Pancreas (tissue), 10 donors: Measurements from ENCODE around the gene DNAJC9. TPM values are rescaled to one million over a fixed set of nuclear protein-coding genes. Genes with fewer than 3 reads are reported as not detected.
A peak's percentile ranks its signal among the peaks of the same experiment; 100 is the strongest.

Source experiments
- ATAC-seq, 4 donors: fragments of 200-7000 bp; cut with Tn5 transposase; one replicate each; pipeline versions ENCODE4 v1.8.0 to v1.9.1; 2020; ENCODE audit warnings: mild to moderate bottlenecking in 4 of 4, moderate library complexity in 4 of 4
- DNase-seq, 6 donors: peaks; one replicate each; pipeline ENCODE4 v3.0.0-alpha.2; 2020
- FAIRE-seq: peaks from 2 replicates; lab custom pipeline; 2012; peaks lifted over from hg19 to GRCh38; lab: Jason Lieb, UNC
- H3K27ac ChIP-seq, 4 donors: fragments of 200-600 bp; sonication (generic); 1 replicate in 3 of 4; 2 replicates in 1 of 4; pipeline versions ENCODE4 v1.5.0 to v1.8.0; 2020
- H3K27me3 ChIP-seq, 4 donors: fragments of 200-600 bp; one replicate each; pipeline ENCODE4 v1.8.0; 2021
- H3K36me3 ChIP-seq, 3 donors: fragments of 200-600 bp; sonication (generic) in 1 of 3; one replicate each; pipeline versions ENCODE4 v1.5.0 to v1.8.0; 2020 to 2021
- H3K4me1 ChIP-seq, 3 donors: fragments of 200-600 bp; one replicate each; pipeline ENCODE4 v1.8.0; 2021
- H3K4me3 ChIP-seq, 4 donors: fragments of 200-600 bp; sonication (generic) in 2 of 4; one replicate each; pipeline versions ENCODE4 v1.5.0 to v1.8.0; 2020 to 2021
- H3K9me3 ChIP-seq, 4 donors: fragments of 200-600 bp; one replicate each; pipeline ENCODE4 v1.8.0; 2021
- WGBS, 2 donors: extraction: QIAGEN DNeasy Blood & Tissue Kit; methylation state at CpG; one replicate each; pipeline ENCODE4 v1.1.7; 2013; 5-methylcytosine and 5-hydroxymethylcytosine counted together
- intact Hi-C, 3 donors: fragments of 100-400 bp; cut with DNase I; formaldehyde crosslinking; loops; one replicate each; pipeline versions ENCODE4 v1.11.1 to v1.14.2; 2022
- polyA plus RNA-seq, 2 donors: library from polyadenylated mRNA; stranded (reverse); fragments of 200-250 nt; gene quantifications; one replicate each; pipeline ENCODE4 v1.2.3, GENCODE V29; 2013
- total RNA-seq, 6 donors: library from RNA; stranded (reverse); fragmentation: NEBNext Ultra II Directional in 4 of 6; extraction: Animal tissue kit (Norgen Biotek cat#: 25700) in 4 of 6; gene quantifications; one replicate each; pipeline versions ENCODE4 v1.2.1 to v1.2.4, GENCODE V29; 2021 to 2023
- TF ChIP-seq, protein P1 (sequence below), 4 donors: fragments of 200-600 bp; sonication (generic) in 3 of 4; IDR thresholded peaks; one replicate each; pipeline versions ENCODE4 v1.5.0 to v1.8.0; 2021; ENCODE audit warnings: antibody characterized with exemption in 4 of 4
- donor health status: healthy with polysubstance abuse.
- donor health status: DM: no; HTN: no; CAD: no; lungs with moderate emphysema.
- donor health status: DM: no; HTN: no; CAD: no.
- donor health status: control.
- donor health status: control.
- donor health status: Bipolar disorder and iron deficiency.
- donor health status: DM: yes; HTN: yes; CAD: no.
- donor health status: DM: no; HTN: no; CAD: no.
- donor health status: DM: no; HTN: no; CAD: no.
- donor health status: DM: yes; HTN: yes; CAD: no.

The DNAJC9 gene
- total and polyA plus RNA-seq, 8 donors = 3.7 to 8.5 (median 5.1) TPM

DNA sequence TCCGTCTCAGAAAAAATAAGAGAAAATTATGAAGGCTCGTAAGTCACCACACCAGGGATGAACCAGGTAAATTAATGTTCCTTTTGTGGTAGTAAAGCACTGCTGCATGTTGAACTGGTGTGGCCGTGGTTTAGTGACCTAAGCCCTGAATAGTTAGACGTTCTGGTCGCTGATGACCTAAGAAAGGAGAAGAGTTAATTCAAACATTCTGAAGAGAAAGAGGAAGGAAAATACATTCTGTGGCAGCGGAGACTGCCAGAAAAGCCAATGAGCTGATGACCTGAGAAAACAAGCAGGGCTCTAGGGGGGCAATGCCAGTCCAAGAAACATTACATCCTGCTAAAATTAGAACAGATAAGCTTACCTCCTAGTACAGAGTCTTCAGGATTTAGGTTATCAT, 17.5 kb downstream of the DNAJC9 start:
- no peak for FAIRE-seq
- Histone ChIP-seq H3K36me3 (peaks cover 0 to 13% (median 0%) of the 10 kb centered on the region in 3 donors), H3K4me3 (no peak overlapping the region), H3K27me3 (no peaks in the 10 kb centered on the region), H3K9me3 (no peaks in the 10 kb centered on the region), H3K4me1 (no peaks in the 10 kb centered on the region), H3K27ac (no peak overlapping the region)
- ATAC-seq = peak in 1 of 4 donors; percentile 44
- WGBS, 2 donors = 82 to 89% methylated on average over 6 of the region's 6 CpGs
- TF ChIP-seq, protein P1, sequence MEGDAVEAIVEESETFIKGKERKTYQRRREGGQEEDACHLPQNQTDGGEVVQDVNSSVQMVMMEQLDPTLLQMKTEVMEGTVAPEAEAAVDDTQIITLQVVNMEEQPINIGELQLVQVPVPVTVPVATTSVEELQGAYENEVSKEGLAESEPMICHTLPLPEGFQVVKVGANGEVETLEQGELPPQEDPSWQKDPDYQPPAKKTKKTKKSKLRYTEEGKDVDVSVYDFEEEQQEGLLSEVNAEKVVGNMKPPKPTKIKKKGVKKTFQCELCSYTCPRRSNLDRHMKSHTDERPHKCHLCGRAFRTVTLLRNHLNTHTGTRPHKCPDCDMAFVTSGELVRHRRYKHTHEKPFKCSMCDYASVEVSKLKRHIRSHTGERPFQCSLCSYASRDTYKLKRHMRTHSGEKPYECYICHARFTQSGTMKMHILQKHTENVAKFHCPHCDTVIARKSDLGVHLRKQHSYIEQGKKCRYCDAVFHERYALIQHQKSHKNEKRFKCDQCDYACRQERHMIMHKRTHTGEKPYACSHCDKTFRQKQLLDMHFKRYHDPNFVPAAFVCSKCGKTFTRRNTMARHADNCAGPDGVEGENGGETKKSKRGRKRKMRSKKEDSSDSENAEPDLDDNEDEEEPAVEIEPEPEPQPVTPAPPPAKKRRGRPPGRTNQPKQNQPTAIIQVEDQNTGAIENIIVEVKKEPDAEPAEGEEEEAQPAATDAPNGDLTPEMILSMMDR (IDR thresholded peaks at IDR 0.05) = no peak
- no peak for DNase-seq
- intact Hi-C loops = no loop called here

DNA sequence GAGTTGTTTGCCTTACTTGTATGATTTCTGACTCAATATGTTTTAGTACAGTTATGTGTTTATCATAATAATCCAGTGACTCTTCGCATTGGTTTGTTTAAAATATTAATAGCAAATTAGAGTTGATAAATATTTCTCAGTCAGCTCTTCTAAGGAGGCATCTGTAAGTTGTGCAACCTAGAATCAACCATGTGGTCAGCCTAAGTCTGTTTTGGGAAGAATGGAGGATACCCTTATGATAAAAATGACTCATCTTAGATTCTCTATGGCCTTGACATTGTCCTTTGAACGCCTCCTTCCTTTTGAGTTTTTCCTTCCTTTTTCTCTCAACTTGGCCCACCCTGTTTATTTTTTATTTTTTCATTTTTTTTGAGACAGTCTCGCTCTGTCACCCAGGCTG, 18.8 kb downstream of the DNAJC9 start:
- Histone ChIP-seq H3K4me3 (no peak overlapping the region), H3K27me3 (no peaks in the 10 kb centered on the region), H3K27ac (no peak overlapping the region), H3K36me3 (peaks cover 0 to 7% (median 0%) of the 10 kb centered on the region in 3 donors), H3K9me3 (no peaks in the 10 kb centered on the region), H3K4me1 (no peaks in the 10 kb centered on the region)
- TF ChIP-seq, protein P1 (IDR thresholded peaks at IDR 0.05) = no peak
- peak in 2 of 4 donors; percentile 38 to 52 for ATAC-seq
- no peak for DNase-seq
- FAIRE-seq = no peak
- intact Hi-C loops = no loop called here
- WGBS, 2 donors = 91 to 95% methylated on average over 3 of the region's 3 CpGs

DNA sequence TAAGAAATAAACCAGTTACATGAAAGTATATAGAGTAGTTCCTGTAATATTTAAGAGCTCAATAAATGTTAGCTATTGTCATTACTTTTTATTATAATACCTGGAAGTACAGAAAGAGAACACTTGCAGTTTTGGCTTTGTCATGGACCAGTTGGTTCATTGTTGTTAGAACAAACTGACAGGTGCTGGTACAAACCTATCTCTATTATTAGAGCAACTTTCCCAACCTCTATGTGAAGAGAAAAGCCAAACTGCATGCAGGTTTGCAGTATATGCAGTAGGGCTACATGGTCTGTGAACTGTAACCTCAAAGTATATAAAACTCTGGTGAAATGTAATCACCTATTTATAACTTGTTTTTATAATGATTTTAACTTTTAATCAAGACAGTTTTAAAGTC, 20.4 kb downstream of the DNAJC9 start:
- H3K27me3 ChIP-seq = no peaks in the 10 kb centered on the region
- no peak for ATAC-seq
- H3K27ac ChIP-seq = no peak overlapping the region
- H3K4me1 ChIP-seq = no peaks in the 10 kb centered on the region
- no peak for DNase-seq
- FAIRE-seq = no peak
- H3K9me3 ChIP-seq = no peaks in the 10 kb centered on the region
- H3K4me3 ChIP-seq = no peak overlapping the region
- H3K36me3 ChIP-seq = no peaks in the 10 kb centered on the region
- TF ChIP-seq, protein P1 (IDR thresholded peaks at IDR 0.05) = no peak
- intact Hi-C loops = no loop called here

DNA sequence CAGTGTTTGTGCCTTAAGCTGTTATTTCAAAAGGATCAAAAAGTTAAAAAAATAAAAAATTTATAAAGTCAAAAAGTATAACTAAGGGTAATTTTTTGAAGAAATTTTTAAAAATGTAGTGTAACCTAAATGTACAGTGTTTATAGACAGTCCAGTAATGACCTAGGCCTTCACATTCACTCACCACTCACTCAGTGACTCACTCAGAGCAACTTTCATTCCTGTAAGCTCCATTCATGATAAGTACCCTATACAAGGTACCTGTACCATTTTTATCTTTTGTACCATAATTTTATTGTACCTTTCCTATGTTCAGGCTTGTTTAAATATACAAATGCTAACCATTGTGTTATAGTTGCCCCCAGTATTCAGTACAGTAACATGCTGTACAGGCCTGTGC, 21.5 kb downstream of the DNAJC9 start:
- TF ChIP-seq, protein P1 (IDR thresholded peaks at IDR 0.05) = no peak
- ATAC-seq (no peak), DNase-seq (no peak), FAIRE-seq (no peak)
- H3K4me3 ChIP-seq = no peak overlapping the region
- intact Hi-C loops = no loop called here
- H3K4me1 ChIP-seq = no peaks in the 10 kb centered on the region
- H3K27me3 ChIP-seq = no peaks in the 10 kb centered on the region
- no peak overlapping the region for H3K27ac ChIP-seq
- no peaks in the 10 kb centered on the region for H3K9me3 ChIP-seq
- H3K36me3 ChIP-seq = no peaks in the 10 kb centered on the region

DNA sequence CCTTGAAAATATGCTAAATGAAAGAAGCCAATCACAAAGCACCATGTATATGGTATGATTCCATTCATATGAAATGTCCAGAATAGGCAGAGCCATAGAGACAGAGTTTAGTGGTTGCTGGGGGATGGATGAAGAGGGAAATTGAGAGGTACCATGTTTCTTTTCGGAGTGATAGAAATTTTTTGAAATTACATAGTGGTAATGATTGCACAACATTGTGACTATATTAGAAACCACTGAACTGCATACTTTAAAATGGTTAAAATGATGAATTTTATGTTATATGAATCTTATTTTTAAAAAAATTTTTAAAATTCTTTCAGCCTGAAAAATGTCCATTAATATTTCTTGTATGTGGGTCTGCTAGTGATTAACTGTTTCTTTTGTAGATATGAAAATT, 26.1 kb downstream of the DNAJC9 start:
- H3K27ac ChIP-seq = no peak overlapping the region
- no peaks in the 10 kb centered on the region for H3K27me3 ChIP-seq
- intact Hi-C loops = no loop called here
- ATAC-seq (no peak), FAIRE-seq (no peak), DNase-seq (no peak)
- no peaks in the 10 kb centered on the region for H3K9me3 ChIP-seq
- H3K4me1 ChIP-seq = no peaks in the 10 kb centered on the region
- no peak overlapping the region for H3K4me3 ChIP-seq
- WGBS, 2 donors = 96 to 97% methylated on average over 1 of the region's 1 CpG
- peaks cover 0 to 12% (median 6%) of the 10 kb centered on the region in 3 donors for H3K36me3 ChIP-seq
- TF ChIP-seq, protein P1 (IDR thresholded peaks at IDR 0.05) = no peak
